ENCODE results near the gene ETV3. TPM values are rescaled to one million over a fixed set of nuclear protein-coding genes. Genes with fewer than 3 reads are reported as not detected.

The ETV3 gene
- total RNA-seq, 1 experiment from 2014 or later, result 22.2 TPM

DNA sequence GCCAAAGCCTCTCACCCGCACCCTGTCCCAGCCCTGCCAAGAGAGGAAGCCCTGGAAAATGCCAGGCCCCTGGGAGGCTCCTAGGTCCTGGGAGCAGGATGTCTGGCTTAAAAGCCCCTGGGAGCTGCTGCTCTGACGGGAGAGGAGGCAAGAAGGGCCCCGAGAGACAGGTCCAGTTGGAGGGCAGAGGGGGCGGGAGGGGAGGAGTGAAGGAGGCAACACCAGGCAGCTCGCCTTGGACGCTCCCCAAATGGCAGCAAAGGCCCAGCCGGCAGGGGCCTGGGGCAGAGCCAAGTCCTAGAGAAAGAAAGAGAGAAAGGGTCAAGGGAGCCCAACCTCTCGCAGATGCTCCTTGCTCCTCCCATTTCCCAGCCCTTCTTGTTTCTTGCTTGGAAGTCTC is 45.4 kb downstream of the ETV3 start:
- Histone ChIP-seq H3K9me3 (ENCODE audit: control insufficient read depth, insufficient read depth, low read depth, low read length) (no peaks in the 10 kb centered on the region), H3K36me3 (ENCODE audit: control insufficient read depth, insufficient read depth, low read length) (no peaks in the 10 kb centered on the region), H3K4me1 (ENCODE audit: control insufficient read depth, insufficient read depth, low read length) (no peaks in the 10 kb centered on the region), H3K27me3 (ENCODE audit: control insufficient read depth, insufficient read depth, low read length) (no peaks in the 10 kb centered on the region), H3K4me3 (ENCODE audit: low read depth in 2 of 2, low read length in 2 of 2) (no peak overlapping the region), H3K27ac (ENCODE audit: low read length) (no peak overlapping the region)
- in situ Hi-C loops (cut with HindIII; ENCODE audit: low pct_unique_long_range_greater_than_20kb, low sequenced_read_pairs) (no loop called here), intact Hi-C loops (cut with micrococcal nuclease; ENCODE audit: unreplicated experiment) (no loop called here)
- TF ChIP-seq, protein P1, sequence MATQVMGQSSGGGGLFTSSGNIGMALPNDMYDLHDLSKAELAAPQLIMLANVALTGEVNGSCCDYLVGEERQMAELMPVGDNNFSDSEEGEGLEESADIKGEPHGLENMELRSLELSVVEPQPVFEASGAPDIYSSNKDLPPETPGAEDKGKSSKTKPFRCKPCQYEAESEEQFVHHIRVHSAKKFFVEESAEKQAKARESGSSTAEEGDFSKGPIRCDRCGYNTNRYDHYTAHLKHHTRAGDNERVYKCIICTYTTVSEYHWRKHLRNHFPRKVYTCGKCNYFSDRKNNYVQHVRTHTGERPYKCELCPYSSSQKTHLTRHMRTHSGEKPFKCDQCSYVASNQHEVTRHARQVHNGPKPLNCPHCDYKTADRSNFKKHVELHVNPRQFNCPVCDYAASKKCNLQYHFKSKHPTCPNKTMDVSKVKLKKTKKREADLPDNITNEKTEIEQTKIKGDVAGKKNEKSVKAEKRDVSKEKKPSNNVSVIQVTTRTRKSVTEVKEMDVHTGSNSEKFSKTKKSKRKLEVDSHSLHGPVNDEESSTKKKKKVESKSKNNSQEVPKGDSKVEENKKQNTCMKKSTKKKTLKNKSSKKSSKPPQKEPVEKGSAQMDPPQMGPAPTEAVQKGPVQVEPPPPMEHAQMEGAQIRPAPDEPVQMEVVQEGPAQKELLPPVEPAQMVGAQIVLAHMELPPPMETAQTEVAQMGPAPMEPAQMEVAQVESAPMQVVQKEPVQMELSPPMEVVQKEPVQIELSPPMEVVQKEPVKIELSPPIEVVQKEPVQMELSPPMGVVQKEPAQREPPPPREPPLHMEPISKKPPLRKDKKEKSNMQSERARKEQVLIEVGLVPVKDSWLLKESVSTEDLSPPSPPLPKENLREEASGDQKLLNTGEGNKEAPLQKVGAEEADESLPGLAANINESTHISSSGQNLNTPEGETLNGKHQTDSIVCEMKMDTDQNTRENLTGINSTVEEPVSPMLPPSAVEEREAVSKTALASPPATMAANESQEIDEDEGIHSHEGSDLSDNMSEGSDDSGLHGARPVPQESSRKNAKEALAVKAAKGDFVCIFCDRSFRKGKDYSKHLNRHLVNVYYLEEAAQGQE (IDR thresholded peaks at IDR 0.05; ENCODE audit: insufficient read depth in 1 of 2, low read depth in 2 of 2, low read length in 1 of 2), result no peak
- CTCF ChIA-PET, result no interaction called here
- DNase-seq (ENCODE audit: low read depth, low spot score), result no peak
- POLR2A ChIA-PET, result no interaction called here
- no peak for ATAC-seq
- no TSS peak for BruUV-seq (replicated peaks)

DNA sequence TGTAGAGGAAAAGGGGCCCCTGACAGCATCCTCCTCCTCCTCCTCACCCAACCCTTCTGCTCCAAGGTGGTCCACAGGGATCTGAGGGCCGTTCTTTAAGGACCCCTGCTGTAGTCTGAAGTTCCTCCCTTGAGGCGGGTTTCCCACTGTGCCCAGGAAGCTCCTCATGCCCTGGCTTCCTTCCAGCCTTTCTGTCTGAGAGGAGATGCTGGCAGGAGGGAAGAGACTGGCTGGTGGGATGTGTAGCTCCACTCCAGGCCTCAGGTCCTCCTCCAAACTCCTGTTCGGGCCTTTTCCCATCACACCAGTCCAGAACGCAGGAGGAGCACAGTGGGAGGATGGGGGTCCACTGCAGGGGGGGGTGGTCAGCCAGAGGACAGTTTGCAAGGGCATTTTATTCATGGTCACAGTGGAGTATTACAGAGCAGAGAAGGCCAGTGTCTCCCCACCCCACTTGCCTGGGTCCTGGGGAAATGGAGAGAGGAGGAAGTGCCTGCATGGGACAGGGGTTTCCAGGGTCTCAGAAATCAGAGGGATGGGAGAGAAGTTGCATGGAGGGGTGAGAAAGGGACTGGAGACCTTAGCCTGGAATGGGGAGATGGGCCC is 46.4 kb downstream of the ETV3 start:
- no peaks in the 10 kb centered on the region for H3K36me3 ChIP-seq (ENCODE audit: control insufficient read depth, insufficient read depth, low read length)
- POLR2A ChIA-PET, result no interaction called here
- CTCF ChIA-PET, result no interaction called here
- DNase-seq (ENCODE audit: low read depth, low spot score) (no peak), ATAC-seq (no peak)
- no peak overlapping the region for H3K27ac ChIP-seq (ENCODE audit: low read length)
- no peaks in the 10 kb centered on the region for H3K9me3 ChIP-seq (ENCODE audit: control insufficient read depth, insufficient read depth, low read depth, low read length)
- H3K27me3 ChIP-seq (ENCODE audit: control insufficient read depth, insufficient read depth, low read length), result no peaks in the 10 kb centered on the region
- in situ Hi-C loops (cut with HindIII; ENCODE audit: low pct_unique_long_range_greater_than_20kb, low sequenced_read_pairs), result no loop called here
- TF ChIP-seq, protein P2, sequence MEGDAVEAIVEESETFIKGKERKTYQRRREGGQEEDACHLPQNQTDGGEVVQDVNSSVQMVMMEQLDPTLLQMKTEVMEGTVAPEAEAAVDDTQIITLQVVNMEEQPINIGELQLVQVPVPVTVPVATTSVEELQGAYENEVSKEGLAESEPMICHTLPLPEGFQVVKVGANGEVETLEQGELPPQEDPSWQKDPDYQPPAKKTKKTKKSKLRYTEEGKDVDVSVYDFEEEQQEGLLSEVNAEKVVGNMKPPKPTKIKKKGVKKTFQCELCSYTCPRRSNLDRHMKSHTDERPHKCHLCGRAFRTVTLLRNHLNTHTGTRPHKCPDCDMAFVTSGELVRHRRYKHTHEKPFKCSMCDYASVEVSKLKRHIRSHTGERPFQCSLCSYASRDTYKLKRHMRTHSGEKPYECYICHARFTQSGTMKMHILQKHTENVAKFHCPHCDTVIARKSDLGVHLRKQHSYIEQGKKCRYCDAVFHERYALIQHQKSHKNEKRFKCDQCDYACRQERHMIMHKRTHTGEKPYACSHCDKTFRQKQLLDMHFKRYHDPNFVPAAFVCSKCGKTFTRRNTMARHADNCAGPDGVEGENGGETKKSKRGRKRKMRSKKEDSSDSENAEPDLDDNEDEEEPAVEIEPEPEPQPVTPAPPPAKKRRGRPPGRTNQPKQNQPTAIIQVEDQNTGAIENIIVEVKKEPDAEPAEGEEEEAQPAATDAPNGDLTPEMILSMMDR (IDR thresholded peaks at IDR 0.05), result no peak
- TF ChIP-seq SIN3A (IDR thresholded peaks at IDR 0.05; ENCODE audit: borderline replicate concordance, insufficient read depth, low read depth, low read length), result no peak
- no peak for TF ChIP-seq TCF7L2 (IDR thresholded peaks at IDR 0.05; ENCODE audit: low read depth, low read length)
- TF ChIP-seq POLR2AphosphoS5 (IDR thresholded peaks at IDR 0.05; ENCODE audit: low read depth, low read length), result no peak
- TF ChIP-seq, protein P1 (IDR thresholded peaks at IDR 0.05; ENCODE audit: insufficient read depth in 1 of 2, low read depth in 2 of 2, low read length in 1 of 2), result no peak
- intact Hi-C loops (cut with micrococcal nuclease; ENCODE audit: unreplicated experiment), result no loop called here
- no peak overlapping the region for H3K4me3 ChIP-seq (ENCODE audit: low read depth in 2 of 2, low read length in 2 of 2)
- H3K4me1 ChIP-seq (ENCODE audit: control insufficient read depth, insufficient read depth, low read length), result no peaks in the 10 kb centered on the region
- BruUV-seq (replicated peaks), result no TSS peak

Measured in Panc1 (cell line).